Measurements from ENCODE around the gene COG5. TPM values are rescaled to one million over a fixed set of nuclear protein-coding genes. Genes with fewer than 3 reads are reported as not detected.

COG5 gene
- total and polyA plus RNA-seq, 2 of the 4 experiments (the other 2 are of a cell fraction) = 18.5 to 27.4 TPM

- no TSS peak for BruUV-seq (replicated peaks)
- peaks cover 3% of the 10 kb centered on the region; the same call in 1 of the 2 replicates for H3K36me3 ChIP-seq (ENCODE audit: control insufficient read depth, insufficient read depth, low read length)
- H3K27me3 ChIP-seq (ENCODE audit: control insufficient read depth, insufficient read depth, low read length) = no peaks in the 10 kb centered on the region
- TF ChIP-seq RFX5 (IDR thresholded peaks at IDR 0.05; ENCODE audit: low read depth, low read length) = no peak
- TF ChIP-seq CHD1 (IDR thresholded peaks at IDR 0.05; ENCODE audit: low read depth, low read length) = no peak
- TF ChIP-seq MAFK (IDR thresholded peaks at IDR 0.05; ENCODE audit: low read depth, low read length) = no peak
- no peak for TF ChIP-seq RCOR1 (IDR thresholded peaks at IDR 0.05; ENCODE audit: insufficient replicate concordance, low read length)
- TF ChIP-seq NFE2L2 (IDR thresholded peaks at IDR 0.05; ENCODE audit: low read depth, low read length) = no peak
- TF ChIP-seq RAD21 (IDR thresholded peaks at IDR 0.05; ENCODE audit: low read length) = no peak
- TF ChIP-seq MAZ (IDR thresholded peaks at IDR 0.05; ENCODE audit: borderline replicate concordance, low read depth, low read length) = no peak
- TF ChIP-seq ELK1 (IDR thresholded peaks at IDR 0.05; ENCODE audit: borderline replicate concordance, low read depth, low read length) = no peak
- H2BK20ac ChIP-seq (ENCODE audit: low read depth, low read length) = no peak overlapping the region
- no peak overlapping the region for H3K4me3 ChIP-seq (ENCODE audit: insufficient read depth, low read depth, low read length)
- ChIA-PET POLR2A (ENCODE audit: unreplicated experiment) (no interaction called here), CTCF (no interaction called here)
- no peak overlapping the region for H2BK120ac ChIP-seq (ENCODE audit: low read depth, low read length)
- no peaks in the 10 kb centered on the region for H3K4me1 ChIP-seq (ENCODE audit: control insufficient read depth, insufficient read depth, low read length)
- no peak overlapping the region for H2BK15ac ChIP-seq (ENCODE audit: low read depth, low read length)
- dilution Hi-C loops (cut with HindIII; ENCODE audit: low sequenced_read_pairs, unreplicated experiment) = no loop called here
- H3K56ac ChIP-seq (ENCODE audit: extremely low read depth, insufficient read depth, low read length) = no peak overlapping the region
- DNase-seq (no peak), ATAC-seq (ENCODE audit: low read depth) (no peak)
- no peak overlapping the region for H4K5ac ChIP-seq (ENCODE audit: low read depth, low read length)
- no peaks in the 10 kb centered on the region for H3K9me1 ChIP-seq (ENCODE audit: insufficient read depth, low read length)
- H3K14ac ChIP-seq (replicated peaks; ENCODE audit: low read depth, low read length) = no peak overlapping the region
- no peak overlapping the region for H3K4ac ChIP-seq (ENCODE audit: low read depth, low read length)
- H4K20me1 ChIP-seq (ENCODE audit: insufficient read depth, low read length) = no peaks in the 10 kb centered on the region
- H3K9me3 ChIP-seq (ENCODE audit: control insufficient read depth, insufficient read depth, low read length) = peaks cover 7% of the 10 kb centered on the region; the same call in 1 of the 2 replicates
- H3K79me1 ChIP-seq (ENCODE audit: low read depth in 1 of 2, low read length in 2 of 2) = 0 out of 4 replicates have a peak, but pooled peaks cover 0 to 5% of the 10 kb centered on the region in 2 experiments
- H3K27ac ChIP-seq (ENCODE audit: insufficient read depth, low read length) = no peak overlapping the region
- no peak overlapping the region for H4K91ac ChIP-seq (ENCODE audit: insufficient read depth, low read depth, low read length)
- no peak overlapping the region for H3K9ac ChIP-seq (ENCODE audit: low read depth, low read length)
- no peak overlapping the region for H2BK5ac ChIP-seq (ENCODE audit: low read depth, low read length, poor library complexity, severe bottlenecking)
- H2AK9ac ChIP-seq (replicated peaks; ENCODE audit: low read depth, low read length, poor library complexity) = no peak overlapping the region
- H3K4me2 ChIP-seq (ENCODE audit: low read depth, low read length) = no peak overlapping the region
- no peak overlapping the region for H3K23ac ChIP-seq (ENCODE audit: low read depth, low read length)
- H2AFZ ChIP-seq (replicated peaks; ENCODE audit: low read length, poor library complexity) = no peak overlapping the region
- no peak overlapping the region for H2AK5ac ChIP-seq (ENCODE audit: low read depth, low read length)
- no peak overlapping the region for H3K18ac ChIP-seq (ENCODE audit: low read depth, low read length)
- intact Hi-C loops (cut with micrococcal nuclease) = no loop called here
- in situ Hi-C loops (cut with MboI; ENCODE audit: low sequenced_read_pairs) = no loop called here
- 100% methylated on average over 3 of the region's 4 CpGs; no CpG with 5 or more reads in 1 of the 2 experiments for WGBS, 2 experiments (ENCODE audit: extremely low coverage in 2 of 2, insufficient read length in 1 of 2)
- H4K8ac ChIP-seq (ENCODE audit: low read depth in 2 of 2, low read length in 2 of 2) = no peak overlapping the region
Observed at GRCh38 chr7:107242267-107242666, 321.5 kb downstream of the COG5 start.

Measured in IMR-90 (cell line).